ENCODE results near the gene TRAM2.

The TRAM2 gene, protein sequence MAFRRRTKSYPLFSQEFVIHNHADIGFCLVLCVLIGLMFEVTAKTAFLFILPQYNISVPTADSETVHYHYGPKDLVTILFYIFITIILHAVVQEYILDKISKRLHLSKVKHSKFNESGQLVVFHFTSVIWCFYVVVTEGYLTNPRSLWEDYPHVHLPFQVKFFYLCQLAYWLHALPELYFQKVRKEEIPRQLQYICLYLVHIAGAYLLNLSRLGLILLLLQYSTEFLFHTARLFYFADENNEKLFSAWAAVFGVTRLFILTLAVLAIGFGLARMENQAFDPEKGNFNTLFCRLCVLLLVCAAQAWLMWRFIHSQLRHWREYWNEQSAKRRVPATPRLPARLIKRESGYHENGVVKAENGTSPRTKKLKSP

DNA sequence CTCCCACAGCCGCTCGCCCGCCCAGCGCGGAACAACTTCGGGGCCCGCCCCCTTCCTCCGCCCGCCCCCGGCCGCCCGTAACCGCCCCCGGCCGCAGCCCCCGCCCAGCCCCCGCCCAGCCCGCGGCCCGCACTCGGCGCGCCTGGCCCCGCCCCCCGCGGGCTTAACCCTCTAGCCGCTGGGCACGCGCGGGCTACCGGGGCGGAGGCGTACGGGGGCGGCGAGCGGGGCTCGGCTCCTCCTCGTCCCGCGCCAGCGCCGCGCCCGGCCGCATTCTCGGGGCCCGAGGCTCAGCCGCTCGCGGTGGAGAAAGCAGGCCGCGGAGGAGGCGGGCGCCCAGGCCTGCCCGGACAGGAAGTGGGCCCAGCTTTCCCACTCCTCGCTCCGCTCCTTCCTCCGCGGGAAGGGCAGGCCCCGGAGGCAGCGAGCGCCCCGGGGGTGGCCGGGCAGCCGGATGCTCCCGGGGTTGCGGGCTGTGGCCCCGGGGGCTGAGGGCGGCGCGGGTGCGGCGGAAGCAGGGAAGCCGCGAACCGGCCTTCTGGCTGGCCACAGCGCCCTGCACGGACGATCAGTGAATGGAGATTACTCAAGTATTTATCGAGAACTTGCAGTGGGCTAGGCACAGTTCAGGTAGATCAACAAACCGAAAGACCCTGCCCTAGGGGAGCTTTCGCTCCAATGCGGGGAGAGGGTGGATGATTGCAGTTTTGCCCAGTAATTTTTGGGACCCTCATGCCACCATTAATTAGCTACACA, at the start of gene TRAM2:
Gene TRAM2, minus strand, starts transcription at position 39 of the 756 bp plus-strand sequence. CDS start 145 bp downstream, outside the sequence.
- DNase-seq: peak; percentile 77

DNA sequence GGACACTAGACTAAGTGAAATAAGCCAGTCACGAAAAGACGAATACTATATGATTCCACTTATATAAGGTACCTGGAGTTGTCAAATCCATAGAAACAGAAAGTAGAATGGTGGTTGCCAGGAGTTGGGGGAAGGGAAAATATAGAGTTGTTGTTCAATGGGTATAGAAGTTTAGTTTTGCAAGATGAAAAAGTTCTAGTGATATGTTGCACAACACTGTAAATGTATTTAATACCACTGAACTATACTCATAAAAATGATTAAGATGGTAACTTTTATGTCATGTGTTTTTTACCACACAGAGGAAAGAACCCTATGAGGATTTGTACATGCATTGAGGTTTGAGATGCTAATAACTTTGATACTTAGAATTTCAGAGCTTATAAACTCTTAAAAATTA, 46.0 kb upstream of the TRAM2 start:
- no peak for DNase-seq

DNA sequence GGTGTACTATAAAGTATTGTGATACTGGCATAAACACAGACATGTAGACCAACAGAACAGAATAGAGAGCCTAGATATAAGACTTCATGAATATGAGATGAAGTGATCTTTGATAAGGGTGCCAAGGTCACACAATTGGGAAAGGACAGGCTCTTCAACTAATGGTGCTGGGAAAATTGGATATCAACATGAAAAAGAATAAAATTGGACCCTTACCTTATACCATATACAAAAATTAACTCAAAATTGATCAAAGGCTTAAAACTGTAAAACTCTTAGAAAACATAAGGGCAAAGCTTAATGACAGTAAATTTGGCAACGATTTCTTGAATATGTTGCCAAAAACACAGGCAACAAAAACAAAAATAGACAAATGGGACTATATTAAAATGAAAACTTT, 44.8 kb upstream of the TRAM2 start:
- DNase-seq: no peak

DNA sequence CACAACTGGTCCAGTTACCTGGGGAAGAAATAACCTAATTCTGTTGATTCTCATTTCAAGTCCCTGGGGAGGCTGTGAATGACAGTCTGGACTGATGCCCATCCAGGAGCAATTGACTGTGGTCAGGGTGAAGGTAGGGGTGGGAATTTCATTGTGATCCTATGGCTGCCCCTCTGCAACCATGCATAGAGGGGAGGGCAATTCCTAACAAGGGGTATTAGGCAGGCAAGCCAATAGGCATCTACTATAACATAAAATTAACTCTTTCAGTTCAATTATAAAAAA, 44.0 kb upstream of the TRAM2 start:
- DNase-seq: no peak

GRCh38 chr6:52620055-52620905, 43.4 kb upstream of the TRAM2 start:
- no peak for DNase-seq

GRCh38 chr6:52617087-52617486, 40.2 kb upstream of the TRAM2 start:
- DNase-seq: no peak

- no peak for DNase-seq
These were observed 39.3 kb upstream of the TRAM2 start for GRCh38 chr6:52616059-52616690.

DNA sequence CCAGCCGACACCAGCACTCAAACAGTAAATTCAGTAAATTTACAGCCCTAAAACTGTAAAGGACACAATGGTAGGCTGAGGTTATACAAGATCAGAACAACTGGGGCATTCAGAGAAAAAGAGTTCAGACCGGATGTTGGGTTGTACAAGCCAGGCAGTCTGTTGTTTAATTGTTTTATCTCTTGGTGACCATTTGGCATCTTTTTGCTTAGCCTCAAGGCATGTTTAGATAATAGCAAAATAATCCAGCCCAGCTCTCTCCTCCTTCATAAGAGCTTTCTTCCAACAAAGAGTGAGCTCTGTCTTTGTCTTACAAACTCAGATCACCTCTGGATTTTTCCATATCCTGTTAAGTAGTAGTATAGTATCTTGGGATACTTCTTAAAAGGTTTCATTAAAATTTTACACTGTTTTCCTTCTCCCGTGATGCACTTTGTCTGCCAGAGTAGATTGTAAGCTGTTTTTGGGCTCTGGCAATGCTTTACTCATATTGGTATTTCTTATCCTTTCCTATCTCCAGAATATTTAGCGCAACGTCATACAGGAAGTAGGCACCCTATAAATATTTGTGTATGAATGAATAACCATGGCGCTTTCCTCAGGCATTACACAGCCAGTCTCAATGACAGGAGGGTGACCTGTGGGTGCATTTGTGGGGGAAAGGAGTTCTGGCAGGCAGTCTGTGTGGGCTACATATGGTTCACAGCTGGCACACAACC, 35.6 kb upstream of the TRAM2 start:
- DNase-seq: no peak

DNA sequence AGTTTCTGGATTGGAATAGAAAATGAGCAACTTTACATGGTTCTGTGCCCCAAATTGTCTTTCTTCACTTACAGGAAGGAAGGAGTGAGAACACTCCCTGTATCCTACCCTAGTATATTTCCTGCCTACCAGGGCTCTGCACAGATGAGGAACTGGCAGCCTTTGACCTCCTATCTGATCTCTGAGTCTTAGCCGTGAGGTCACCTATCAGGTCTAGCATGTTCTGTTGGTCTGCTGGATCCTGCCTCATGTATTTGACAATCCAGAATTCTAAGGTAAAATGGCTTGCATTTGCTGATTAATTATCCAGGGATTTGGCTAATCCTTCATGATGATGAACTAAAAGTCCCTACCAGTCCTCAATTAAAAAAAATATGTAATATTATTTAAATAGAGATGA, 35.0 kb upstream of the TRAM2 start:
- DNase-seq: no peak

GRCh38 chr6:52610745-52611355, 34.0 kb upstream of the TRAM2 start:
- DNase-seq: no peak

GRCh38 chr6:52610011-52610410, 33.2 kb upstream of the TRAM2 start:
- DNase-seq: no peak

DNA sequence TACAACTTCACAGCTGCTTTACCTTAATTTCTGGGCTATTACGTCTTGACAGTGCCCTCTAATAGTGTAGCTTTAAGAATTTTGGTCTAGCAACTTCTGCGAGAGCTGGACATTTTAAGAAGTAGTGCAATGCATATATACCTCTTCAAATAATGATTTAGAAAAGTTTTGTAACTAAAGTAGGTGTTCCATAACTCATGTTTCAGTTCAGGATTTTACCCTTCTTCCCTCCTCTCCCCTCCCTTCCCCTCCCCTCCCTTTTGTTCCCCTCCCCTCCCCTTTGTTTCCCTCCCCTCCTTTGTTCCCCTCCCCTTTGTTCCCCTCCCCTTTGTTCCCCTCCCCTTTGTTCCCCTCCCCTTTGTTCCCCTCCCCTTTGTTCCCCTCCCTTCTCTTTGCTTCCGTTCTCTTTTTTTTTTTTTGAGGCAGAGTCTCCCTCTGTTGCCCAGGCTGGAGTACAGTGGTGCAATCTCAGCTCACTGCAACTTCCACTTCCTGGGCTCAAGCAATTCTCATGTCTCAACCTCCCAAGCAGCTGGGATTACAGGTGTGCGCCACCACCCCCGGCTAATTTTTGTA, 28.8 kb upstream of the TRAM2 start:
- no peak for DNase-seq

GRCh38 chr6:52603000-52603795, 26.3 kb upstream of the TRAM2 start:
- no peak for DNase-seq

DNA sequence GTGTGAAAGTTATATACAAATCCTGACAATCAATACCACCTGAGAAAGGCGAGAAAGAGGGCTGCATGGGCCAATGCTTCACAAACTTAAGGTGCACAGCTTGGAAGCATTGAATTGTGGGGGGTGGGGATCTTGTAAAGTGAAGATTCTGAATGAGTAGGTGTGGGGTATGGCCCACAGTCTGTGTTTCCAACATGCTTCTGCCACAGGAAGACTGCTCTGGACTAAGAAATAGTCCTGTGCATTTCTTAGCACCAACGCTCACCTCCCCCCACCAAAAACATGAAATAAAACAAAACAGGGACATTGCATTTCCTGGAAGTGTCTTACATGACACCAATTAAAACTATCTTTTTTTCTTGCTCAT, 21.9 kb upstream of the TRAM2 start:
- no peak for DNase-seq

DNA sequence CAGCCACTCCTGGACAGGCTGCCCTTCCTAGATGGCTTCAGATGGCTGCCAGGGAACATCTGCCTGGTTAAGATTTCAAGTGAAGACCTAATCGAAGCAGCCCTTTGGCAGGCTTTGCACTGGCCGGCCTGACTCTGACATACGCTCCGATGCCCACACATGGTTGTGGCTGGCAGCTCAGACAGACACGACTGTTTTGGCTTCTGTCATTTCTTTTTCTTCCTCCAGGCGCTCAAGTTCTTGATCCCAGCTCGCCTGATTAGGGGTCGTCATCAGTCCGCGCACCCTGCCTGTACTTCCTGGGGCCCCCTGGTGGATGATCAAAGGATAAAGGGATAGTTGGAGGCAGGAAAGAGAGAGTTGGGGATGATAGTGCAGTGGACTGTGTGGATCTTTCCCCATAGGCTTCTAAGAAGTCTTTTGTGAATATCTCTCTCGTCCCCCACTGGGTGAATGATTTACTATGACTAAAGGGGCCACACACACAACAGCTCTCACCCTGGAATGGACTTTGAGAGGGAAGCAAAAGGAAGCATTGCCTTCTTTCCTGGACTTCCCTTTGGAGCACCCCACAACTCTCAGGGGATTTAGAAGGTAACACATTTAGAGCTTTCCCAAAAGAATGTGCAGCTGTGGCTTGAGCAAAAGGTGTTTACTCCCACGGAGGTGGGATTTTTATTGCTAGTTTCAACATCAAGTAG, 21.4 kb upstream of the TRAM2 start:
- DNase-seq: no peak

DNA sequence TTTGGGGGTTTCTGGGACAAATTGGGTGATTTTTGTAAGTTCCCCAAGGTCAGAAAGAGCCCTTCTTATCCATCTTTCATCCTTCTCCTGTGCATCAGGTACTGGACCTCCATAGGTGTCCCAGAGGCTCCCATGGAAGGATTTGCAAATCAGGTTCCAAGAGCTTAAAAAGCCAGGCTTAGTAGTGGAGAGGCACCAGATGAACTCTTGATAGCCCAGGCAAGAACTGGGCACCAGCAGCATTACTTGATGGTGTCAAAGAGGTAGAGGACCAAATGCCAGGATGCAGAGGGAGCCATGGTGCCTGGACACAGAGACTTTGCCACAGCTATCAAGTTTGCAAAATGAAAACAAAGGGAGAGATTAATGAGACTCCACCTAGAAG, 20.9 kb upstream of the TRAM2 start:
- no peak for DNase-seq

GRCh38 chr6:52596371-52597028, 19.6 kb upstream of the TRAM2 start:
- no peak for DNase-seq

DNA sequence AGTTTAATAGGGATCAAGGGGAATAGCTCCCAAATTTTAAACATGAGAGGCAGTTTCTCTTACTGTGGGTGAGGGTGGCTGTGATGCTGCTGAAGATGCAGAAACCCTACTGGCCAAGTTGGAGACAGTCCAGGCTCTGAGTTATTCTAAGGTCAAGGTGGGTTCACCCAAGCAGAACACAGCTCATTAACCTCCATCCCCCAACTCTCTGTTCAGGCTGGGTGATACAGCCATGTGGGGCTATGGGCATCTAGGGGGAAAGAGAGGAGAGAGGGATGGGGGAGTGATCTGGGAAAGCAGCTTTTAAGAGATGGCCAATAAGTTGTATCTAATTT, 18.9 kb upstream of the TRAM2 start:
- DNase-seq: no peak

GRCh38 chr6:52595000-52595795, 18.3 kb upstream of the TRAM2 start:
- DNase-seq: no peak

Measured in stimulated activated CD4-positive, alpha-beta T cell treated with anti-CD3 and anti-CD28 coated beads, Interleukin-12 subunit alpha, Interleukin-12 subunit beta, amount 100 ng/mL, for 4 hours (primary cell).